Inflammatory macrophage treated with lipopolysaccharide for 1 hour (primary cell): Measurements from ENCODE around the gene CLEC4D.
"Not testable (repeated sequence)": the region's sequence is repeated elsewhere in the genome, so short reads cannot be mapped to it uniquely, and the experiment has no call there.

Experiments
- DNase-seq, 2 donors: peaks; one replicate each; pipeline ENCODE4 v3.0.0-alpha.2; 2020 to 2022

Gene CLEC4D

DNA sequence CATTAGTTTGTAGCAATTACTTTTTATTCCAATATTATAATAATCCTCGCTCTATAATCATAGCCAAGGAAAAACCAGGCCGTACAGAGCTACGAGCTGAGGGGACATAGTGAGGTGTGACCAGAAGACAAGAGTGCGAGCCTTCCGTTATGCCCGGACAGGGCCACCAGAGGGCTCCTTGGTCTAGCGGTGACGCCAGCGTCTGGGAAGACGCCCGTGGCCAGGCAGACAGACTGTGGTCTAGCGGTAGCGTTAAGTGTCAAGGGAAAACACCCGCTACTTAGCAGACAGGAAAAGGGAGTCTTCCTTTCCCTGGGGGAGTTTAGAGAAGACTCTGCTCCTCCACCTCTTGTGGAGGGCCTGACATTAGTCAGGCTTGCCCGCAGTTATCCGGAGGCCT, 24.5 kb downstream of the CLEC4D start:
- not testable (repeated sequence) for DNase-seq

DNA sequence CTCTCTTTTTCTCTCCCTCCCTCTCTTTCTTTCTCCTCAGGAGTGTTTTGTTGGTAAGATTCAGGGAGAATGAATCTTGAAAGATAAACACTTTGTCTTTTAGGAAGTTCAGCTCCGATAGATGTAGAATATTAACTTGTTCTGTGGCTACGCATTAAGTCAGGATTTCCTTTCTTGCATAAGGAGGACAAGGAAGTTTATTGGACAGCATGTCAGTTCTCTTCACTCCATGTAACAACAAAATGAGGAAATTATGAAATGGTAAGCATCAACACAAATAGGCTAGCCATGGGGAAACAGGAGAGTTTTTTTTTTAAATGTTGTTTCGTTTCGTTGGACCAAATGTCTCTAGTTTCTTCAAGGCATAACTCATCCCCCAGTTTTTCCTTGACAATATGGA, 27.5 kb downstream of the CLEC4D start, which contains the start of gene CLEC4E:
Gene CLEC4E, minus strand, starts transcription at position 75 of the 400 bp plus-strand sequence. CDS start 108 bp downstream, outside the sequence.
- peak; percentile 89 to 99 for DNase-seq

DNA sequence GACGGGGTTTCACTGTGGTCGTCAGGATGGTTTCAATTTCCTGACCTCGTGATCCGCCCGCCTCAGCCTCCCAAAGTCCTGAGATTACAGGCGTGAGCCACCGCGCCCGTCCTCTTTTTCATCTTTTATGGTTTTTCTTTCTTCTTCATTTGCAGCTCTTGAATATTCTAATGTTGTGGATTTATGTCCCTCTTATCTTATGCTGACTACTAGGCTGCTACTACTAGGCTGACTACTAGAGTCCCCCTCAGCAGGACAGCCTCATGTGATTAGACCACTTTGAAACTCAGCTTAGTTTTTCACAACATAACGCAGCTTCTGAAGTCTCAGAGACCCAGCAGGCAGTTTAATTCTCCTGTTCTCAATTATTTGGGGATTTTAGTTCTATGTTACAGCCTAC, 28.3 kb downstream of the CLEC4D start:
- DNase-seq = peak; percentile 33 to 34

DNA sequence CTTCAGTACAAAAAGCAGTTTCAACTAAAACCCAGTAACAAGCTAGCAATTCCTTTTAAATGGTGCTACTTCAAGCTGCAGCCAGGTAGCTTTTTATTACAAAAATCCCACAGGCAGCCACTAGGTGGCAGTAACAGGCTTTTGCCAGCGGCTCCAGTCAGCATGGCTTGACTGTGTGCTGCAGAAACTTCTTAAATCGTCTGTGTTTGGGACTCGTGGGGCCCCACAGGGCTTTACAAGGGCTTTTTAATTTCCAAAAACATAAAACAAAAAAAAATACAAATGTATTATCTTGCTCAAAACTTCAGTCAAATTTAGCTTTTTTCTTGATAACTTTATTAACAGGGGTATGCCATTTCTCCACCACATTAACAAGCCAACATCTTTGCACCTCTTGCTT, 31.0 kb downstream of the CLEC4D start:
- DNase-seq = peak; percentile 70 to 96

DNA sequence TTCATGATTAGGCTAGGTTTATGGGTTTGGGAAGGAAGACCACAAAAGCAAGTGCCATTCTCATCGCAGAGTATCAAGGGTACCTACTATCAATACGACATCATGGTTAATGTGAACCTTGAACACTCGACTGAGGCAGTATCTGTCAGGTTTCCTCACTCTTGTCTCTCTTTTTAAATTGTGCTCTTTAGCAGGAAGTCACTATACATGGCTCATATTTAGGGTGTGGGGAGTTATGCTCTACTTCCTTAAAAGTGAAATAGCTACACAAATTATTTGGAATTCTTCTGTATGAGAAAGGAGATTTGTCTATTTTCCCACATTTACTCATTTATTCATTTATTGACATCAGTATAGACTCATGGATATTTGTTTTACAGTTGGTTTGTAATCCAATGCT, 33.3 kb downstream of the CLEC4D start:
- peak in 1 of 2 donors; percentile 26 for DNase-seq

DNA sequence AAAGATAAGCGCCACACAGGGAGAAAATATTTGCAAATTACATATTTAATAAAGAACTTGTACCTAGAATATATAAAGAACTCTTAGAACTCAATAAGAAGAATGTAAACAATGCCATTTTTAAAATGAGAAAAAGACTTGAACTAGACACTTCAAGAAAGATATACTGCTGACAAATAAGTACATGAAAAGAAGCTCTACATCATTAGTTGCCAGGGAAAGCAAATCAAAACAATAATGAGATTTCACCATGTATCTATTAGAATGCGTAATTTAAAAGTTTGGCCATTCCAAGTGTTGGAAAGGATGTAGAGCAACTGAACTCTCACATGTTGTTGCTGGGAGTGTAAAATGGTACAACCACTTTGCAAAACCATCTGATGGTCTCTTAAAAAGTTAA, 34.3 kb downstream of the CLEC4D start:
- DNase-seq = no peak

DNA sequence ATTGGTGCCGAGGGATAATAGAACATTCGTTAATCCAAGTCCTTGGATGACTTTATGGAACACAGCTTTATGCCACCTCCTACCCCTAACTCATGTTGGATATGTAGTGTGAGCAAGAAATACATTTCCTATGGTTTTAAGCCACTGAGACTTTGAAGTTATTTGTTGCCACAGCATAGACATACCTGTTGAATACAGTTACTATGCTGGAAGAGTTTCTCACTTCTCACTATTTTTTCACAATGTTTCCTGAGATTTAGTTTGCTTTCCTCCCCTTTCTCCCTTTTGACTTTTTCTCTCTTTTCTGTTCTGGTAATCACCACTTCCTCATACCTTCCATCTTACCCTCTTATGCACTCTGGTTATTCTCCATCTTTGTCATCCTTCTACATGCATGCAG, 34.9 kb downstream of the CLEC4D start:
- no peak for DNase-seq

DNA sequence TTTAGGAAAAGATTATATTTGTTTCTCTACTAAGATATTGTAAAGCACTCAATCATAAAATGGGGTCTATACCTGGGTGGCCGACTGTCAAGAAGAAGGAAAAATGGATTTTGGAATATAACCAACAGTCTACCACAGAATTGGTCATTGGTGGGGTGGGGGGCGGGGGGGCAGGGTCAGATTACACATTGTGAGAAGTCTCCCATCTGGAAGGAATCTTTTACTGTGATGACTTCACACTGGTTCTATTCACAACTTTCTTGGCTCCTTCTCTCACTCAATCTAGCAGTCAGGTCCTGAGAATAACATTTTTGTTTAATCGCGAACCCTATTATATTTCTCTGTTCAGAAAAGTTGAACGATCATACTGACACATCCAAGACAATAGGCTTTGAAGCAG, 36.1 kb downstream of the CLEC4D start:
- no peak for DNase-seq

DNA sequence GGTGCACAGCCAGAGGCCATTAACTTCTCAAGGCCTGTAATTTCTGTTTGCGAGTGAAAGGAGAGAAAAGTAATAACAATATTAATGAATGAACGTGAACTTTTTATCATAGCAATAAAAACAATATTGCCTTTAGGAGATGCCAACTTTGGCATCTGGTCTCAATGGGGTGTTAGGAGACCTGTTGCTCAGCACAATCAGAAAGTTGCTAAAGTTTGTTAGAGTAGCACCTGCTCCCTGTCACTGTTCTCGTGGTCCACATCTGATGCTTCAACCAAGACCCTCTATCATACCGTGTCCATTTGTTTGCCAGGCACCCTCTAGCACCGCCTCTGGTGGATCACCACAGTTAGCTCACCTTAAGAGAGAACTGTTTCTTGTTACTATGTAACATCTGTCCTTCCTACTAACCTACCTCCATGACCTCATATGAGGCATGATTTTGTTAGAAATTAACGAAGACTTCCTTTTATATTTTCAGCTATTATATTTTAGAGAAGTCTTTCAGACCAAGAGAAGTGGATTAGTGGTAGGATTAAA, 39.9 kb downstream of the CLEC4D start:
- no peak for DNase-seq

DNA sequence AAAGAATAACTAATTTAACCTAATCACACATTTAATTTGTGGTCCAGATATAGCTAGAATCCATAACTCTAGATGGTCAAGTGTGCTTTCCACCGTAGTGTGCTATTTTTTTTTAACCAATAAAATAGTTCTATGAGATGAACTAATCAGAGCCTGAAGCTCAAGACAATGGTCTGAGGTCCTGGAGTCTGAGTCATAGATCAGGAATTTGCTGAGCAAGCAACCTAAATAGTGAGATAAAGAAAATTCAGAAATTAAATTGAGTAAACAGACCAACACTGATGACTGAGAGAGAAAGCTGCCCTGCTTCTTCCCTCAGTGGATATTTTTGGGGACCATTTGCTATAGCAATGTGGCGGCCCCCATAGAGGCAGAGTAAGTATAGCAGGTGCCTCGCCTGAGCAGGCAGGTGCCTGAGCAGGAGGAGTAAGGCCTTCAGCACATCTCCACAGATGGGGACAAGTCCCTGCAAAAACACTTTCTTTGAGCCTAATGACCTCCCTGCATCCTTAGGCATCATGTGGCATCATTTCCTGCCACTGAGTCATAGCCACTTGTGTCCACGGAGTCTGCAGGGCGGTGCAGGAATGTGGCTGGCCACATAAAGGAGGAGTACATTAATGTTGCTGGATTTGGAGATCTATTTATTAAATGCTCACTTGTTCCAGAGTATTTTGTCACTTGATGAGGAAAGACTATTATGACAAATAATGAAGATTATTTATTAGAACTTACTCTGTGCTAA, 41.3 kb downstream of the CLEC4D start:
- DNase-seq = no peak

DNA sequence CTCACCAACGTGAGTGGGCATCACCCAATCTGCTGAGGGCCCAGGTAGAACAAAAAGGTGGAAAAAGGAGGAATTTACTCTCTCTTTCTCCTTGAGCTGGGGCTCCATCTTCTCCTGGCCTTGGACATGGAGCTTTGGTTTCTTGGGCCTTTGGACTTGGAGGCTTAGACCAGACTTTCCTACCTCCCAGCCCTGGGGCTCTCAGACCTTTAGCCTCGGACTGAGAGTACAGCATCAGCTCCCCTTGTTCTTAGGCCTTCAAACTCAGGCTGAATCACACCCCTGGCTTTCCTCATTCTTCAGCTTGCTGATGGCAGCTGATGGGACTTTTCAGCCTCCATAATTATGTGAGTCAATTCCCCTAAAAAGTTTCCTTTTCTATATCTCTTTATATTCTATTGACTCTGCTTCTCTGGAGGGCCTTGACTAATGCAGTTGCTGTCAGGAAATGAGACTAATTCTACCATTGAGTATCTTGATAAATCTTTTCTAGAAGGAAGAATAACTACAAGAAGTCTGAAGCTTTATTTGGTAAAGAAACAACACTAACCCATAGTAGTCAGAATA, 43.3 kb downstream of the CLEC4D start:
- DNase-seq = peak in 1 of 2 donors; percentile 19

DNA sequence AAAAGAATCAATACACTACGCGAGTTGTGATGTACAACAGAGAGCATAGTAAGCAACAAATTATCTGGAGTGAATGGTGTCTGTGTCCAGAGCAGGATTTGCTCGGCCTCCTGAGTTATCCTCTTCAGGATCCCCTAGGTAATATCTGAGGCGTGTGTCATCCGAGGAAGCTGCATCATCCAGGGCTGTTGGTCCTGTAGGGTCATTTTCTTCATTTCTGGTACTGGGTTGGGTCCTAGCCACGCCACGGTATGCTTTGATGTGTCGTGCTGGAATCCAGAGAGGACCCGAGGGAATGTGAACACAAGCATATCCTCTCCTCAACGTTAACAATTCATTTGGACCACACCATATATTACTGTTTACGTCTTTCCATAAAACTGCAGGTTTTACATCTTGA, 46.4 kb downstream of the CLEC4D start:
- no peak for DNase-seq

DNA sequence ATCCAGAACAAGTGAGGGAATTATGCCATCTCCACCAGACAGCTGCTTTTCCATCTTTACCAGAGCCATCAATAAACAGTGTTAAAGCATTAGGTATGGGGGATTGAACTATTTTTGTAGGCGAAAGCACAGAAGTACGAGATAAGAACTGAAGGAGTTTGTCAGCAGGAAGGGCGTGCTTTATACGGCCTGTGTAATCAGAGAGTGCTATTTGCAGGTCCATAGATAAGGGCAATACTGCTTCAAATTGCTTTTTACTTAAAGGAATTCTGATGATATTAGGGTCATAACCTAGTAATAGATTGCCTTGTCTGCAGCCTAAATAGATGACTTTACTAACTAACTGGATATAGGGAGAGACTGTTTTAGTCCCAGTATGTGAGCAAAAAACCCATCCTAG, 47.7 kb downstream of the CLEC4D start:
- DNase-seq = no peak

DNA sequence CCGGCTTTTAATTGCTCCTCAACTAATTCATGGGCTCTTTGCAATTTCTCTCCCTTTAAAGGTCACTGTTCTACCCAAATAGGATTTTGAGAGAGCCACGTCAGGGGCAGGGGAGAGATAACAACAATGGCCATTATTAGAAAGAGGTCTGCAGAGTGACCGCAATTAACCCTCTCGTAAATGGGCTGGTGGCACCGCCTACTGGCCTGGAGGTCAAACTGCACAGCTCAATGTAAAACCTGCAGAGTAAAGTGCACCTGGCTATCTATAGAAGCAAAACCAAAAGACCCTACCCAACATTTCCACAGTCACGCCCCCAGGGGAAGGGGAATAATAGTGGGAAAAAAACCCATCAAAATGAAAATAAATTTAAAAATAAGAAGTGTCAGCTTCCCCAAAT, 49.0 kb downstream of the CLEC4D start:
- no peak for DNase-seq

DNA sequence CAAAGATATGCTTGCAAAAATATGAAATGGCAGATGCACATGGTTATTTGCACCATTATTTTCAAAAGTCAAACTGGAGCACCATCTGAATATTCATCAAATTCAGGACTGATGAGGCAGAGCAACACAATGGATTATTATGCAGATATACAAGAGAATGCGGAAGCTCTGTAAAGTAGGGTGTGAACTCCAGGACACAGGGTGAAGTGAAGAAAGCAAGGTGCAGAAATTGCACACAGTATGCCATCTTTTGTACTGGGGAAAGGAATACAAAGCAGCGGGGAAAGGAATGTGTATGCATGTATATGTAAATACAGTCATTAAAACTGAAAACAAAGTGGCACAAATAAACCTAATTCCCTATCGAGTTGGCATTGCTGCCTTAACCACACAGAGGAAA, 50.1 kb downstream of the CLEC4D start:
- DNase-seq = no peak

DNA sequence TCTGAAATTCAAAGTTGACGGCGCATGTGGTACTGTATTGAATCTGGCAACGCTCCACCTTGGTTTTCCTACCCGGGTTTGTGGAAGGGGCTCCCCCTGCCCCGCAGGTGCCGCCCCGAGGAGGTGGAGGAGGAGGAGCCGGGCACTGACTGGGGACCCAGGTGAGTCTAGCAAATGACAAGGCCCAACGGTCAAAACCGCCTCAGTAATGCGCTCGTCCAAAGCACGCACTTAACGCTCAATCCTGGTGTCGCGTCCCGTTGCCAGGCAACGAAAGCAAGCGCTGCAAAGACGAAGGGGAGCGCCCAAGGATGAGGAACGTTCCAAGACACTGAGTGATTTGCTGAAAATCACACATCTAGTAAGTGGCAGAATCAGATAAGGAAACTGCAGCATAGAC, 51.4 kb downstream of the CLEC4D start:
- DNase-seq = no peak

DNA sequence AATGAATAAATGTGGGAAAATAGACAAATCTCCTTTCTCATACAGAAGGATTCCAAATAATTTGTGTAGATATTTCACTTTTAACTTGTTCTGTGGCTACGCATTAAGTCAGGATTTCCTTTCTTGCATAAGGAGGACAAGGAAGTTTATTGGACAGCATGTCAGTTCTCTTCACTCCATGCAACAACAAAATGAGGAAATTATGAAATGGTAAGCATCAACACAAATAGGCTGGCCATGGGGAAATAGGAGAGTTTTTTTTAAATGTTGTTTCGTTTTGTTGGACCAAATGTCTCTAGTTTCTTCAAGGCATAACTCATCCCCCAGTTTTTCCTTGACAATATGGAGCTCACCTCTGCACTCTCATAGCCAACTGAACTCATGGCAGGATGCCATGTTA, 52.7 kb downstream of the CLEC4D start:
- peak; percentile 64 to 81 for DNase-seq

DNA sequence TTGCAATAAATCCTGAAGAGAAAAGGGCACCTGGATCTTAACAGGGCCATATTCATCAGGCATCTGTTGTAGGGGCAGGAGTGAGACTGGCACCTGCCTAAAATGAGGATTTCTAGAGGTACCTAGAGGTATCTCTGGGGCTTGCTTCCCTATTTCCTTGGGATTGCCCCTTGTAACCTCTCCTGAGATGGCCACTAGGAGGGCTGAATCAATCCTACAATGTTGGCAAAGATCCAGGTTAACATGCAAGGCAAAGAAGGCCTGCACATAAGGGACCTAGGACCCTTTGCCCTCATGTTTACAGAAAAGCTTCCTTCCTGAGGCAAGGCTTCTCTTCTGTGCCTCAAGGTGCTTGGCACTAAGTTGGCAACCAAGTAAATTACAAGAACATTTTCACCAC, 53.2 kb downstream of the CLEC4D start:
- DNase-seq = peak; percentile 40 to 44
